ENCODE data around the gene NPR2. TPM values are rescaled to one million over a fixed set of nuclear protein-coding genes. Genes with fewer than 3 reads are reported as not detected.
A peak's percentile ranks its signal among the peaks of the same experiment; 100 is the strongest.

Gene NPR2
- total and polyA plus RNA-seq, 2 of the 13 experiments (the other 11 are each of a cell fraction or from before 2014, with no cell fraction given): 7.4 to 9.4 TPM

GRCh38 chr9:35790385-35791296, 750 bp upstream of the NPR2 start:
- Histone ChIP-seq H3K36me3 (replicated peaks in 1 of 2; ENCODE audit: control insufficient read depth in 1 of 2, insufficient read depth in 2 of 2, low read length in 2 of 2) (peaks cover 1 to 9% of the 10 kb centered on the region in 2 experiments; a peak in 4 of 5 replicates), H3K4me1 (ENCODE audit: insufficient read depth, low read length) (no peaks in the 10 kb centered on the region; the same call in 1 of the 2 replicates), H3K79me2 (ENCODE audit: insufficient read depth, low read length) (no peaks in the 10 kb centered on the region), H2AFZ (ENCODE audit: low read length) (no peak overlapping the region), H3K27me3 (ENCODE audit: control insufficient read depth in 1 of 2, insufficient read depth in 2 of 2, low read length in 2 of 2) (no peaks in the 10 kb centered on the region), H4K20me1 (ENCODE audit: insufficient read depth, low read length) (no peaks in the 10 kb centered on the region), H3K4me3 (replicated peaks in 1 of 3; ENCODE audit: insufficient read depth in 1 of 3, low read depth in 2 of 3, low read length in 3 of 3) (no peak overlapping the region), H3K27ac (ENCODE audit: extremely low read length, insufficient read depth, low read length) (no peak overlapping the region), H3K9ac (ENCODE audit: insufficient read depth, low read depth, low read length) (no peak overlapping the region), H3K4me2 (ENCODE audit: low read depth, low read length) (no peak overlapping the region), H3K9me3 (ENCODE audit: low read length) (no peaks in the 10 kb centered on the region)
- ChIA-PET POLR2A (interaction anchor here (1.0 kb wide), 1 partner anchor 21 kb away, joined by 3 read pairs; no protein-coding TSS in a partner anchor), CTCF (ENCODE audit: low intra/inter-chr PET ratio, low total read pairs) (interaction anchor here (1.3 to 2.4 kb wide), 4 partner anchors 23 to 92 kb away, joined by 7 to 26 read pairs (median 13); no protein-coding TSS in a partner anchor)
- FAIRE-seq: peak; percentile 93
- peak; percentile 94 for ATAC-seq
- 76% methylated on average over 37 of the region's 37 CpGs for WGBS (ENCODE audit: low lambda C conversion rate)
- no TSS peak for BruUV-seq (replicated peaks)
- in situ Hi-C loops (cut with HindIII; ENCODE audit: extremely low pct_ligation_motif_present, low pct_unique_long_range_greater_than_20kb): no loop called here
- intact Hi-C loops (cut with micrococcal nuclease; ENCODE audit: unreplicated experiment): loop anchor here (2.0 kb wide), 2 partner anchors 36 to 92 kb away; no protein-coding TSS in a partner anchor
- DNase-seq (ENCODE audit: low spot score): peak; percentile 49
- TF ChIP-seq TEAD3 (CRISPR knock-in tag; optimal IDR thresholded peaks at IDR 0.05; ENCODE audit: borderline replicate concordance) (peak; percentile 64), ZNF703 (CRISPR knock-in tag; IDR thresholded peaks at IDR 0.05; ENCODE audit: borderline replicate concordance) (no peak), NR2F1 (CRISPR knock-in tag; IDR thresholded peaks at IDR 0.05) (no peak), KLF16 (CRISPR knock-in tag; IDR thresholded peaks at IDR 0.05) (0 out of 4 replicates have a peak, but pooled peaks of 1 of the 2 experiments have one; percentile 36), SMC3 (IDR thresholded peaks at IDR 0.05; ENCODE audit: low read length) (peak; percentile 85)
- TF ChIP-seq, protein P1, sequence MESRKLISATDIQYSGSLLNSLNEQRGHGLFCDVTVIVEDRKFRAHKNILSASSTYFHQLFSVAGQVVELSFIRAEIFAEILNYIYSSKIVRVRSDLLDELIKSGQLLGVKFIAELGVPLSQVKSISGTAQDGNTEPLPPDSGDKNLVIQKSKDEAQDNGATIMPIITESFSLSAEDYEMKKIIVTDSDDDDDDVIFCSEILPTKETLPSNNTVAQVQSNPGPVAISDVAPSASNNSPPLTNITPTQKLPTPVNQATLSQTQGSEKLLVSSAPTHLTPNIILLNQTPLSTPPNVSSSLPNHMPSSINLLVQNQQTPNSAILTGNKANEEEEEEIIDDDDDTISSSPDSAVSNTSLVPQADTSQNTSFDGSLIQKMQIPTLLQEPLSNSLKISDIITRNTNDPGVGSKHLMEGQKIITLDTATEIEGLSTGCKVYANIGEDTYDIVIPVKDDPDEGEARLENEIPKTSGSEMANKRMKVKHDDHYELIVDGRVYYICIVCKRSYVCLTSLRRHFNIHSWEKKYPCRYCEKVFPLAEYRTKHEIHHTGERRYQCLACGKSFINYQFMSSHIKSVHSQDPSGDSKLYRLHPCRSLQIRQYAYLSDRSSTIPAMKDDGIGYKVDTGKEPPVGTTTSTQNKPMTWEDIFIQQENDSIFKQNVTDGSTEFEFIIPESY (CRISPR knock-in tag; IDR thresholded peaks at IDR 0.05): 0 out of 2 replicates have a peak, but pooled peaks have one; percentile 24
- TF ChIP-seq, protein P2, sequence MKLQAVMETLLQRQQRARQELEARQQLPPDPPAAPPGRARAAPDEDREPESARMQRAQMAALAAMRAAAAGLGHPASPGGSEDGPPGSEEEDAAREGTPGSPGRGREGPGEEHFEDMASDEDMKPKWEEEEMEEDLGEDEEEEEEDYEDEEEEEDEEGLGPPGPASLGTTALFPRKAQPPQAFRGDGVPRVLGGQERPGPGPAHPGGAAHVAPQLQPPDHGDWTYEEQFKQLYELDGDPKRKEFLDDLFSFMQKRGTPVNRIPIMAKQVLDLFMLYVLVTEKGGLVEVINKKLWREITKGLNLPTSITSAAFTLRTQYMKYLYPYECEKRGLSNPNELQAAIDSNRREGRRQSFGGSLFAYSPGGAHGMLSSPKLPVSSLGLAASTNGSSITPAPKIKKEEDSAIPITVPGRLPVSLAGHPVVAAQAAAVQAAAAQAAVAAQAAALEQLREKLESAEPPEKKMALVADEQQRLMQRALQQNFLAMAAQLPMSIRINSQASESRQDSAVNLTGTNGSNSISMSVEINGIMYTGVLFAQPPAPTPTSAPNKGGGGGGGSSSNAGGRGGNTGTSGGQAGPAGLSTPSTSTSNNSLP (IDR thresholded peaks at IDR 0.05; ENCODE audit: low read depth, low read length): peak; percentile 77
- TF ChIP-seq, protein P3, sequence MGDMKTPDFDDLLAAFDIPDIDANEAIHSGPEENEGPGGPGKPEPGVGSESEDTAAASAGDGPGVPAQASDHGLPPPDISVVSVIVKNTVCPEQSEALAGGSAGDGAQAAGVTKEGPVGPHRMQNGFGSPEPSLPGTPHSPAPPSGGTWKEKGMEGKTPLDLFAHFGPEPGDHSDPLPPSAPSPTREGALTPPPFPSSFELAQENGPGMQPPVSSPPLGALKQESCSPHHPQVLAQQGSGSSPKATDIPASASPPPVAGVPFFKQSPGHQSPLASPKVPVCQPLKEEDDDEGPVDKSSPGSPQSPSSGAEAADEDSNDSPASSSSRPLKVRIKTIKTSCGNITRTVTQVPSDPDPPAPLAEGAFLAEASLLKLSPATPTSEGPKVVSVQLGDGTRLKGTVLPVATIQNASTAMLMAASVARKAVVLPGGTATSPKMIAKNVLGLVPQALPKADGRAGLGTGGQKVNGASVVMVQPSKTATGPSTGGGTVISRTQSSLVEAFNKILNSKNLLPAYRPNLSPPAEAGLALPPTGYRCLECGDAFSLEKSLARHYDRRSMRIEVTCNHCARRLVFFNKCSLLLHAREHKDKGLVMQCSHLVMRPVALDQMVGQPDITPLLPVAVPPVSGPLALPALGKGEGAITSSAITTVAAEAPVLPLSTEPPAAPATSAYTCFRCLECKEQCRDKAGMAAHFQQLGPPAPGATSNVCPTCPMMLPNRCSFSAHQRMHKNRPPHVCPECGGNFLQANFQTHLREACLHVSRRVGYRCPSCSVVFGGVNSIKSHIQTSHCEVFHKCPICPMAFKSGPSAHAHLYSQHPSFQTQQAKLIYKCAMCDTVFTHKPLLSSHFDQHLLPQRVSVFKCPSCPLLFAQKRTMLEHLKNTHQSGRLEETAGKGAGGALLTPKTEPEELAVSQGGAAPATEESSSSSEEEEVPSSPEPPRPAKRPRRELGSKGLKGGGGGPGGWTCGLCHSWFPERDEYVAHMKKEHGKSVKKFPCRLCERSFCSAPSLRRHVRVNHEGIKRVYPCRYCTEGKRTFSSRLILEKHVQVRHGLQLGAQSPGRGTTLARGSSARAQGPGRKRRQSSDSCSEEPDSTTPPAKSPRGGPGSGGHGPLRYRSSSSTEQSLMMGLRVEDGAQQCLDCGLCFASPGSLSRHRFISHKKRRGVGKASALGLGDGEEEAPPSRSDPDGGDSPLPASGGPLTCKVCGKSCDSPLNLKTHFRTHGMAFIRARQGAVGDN (CRISPR knock-in tag; IDR thresholded peaks at IDR 0.05): peak; percentile 34
- TF ChIP-seq, protein P4, sequence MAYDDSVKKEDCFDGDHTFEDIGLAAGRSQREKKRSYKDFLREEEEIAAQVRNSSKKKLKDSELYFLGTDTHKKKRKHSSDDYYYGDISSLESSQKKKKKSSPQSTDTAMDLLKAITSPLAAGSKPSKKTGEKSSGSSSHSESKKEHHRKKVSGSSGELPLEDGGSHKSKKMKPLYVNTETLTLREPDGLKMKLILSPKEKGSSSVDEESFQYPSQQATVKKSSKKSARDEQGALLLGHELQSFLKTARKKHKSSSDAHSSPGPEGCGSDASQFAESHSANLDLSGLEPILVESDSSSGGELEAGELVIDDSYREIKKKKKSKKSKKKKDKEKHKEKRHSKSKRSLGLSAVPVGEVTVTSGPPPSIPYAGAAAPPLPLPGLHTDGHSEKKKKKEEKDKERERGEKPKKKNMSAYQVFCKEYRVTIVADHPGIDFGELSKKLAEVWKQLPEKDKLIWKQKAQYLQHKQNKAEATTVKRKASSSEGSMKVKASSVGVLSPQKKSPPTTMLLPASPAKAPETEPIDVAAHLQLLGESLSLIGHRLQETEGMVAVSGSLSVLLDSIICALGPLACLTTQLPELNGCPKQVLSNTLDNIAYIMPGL (CRISPR knock-in tag; IDR thresholded peaks at IDR 0.05; ENCODE audit: borderline replicate concordance in 1 of 2, low read depth in 1 of 2): 0 out of 4 replicates have a peak, but pooled peaks of 1 of the 2 experiments have one; percentile 18
